CD4-positive, alpha-beta memory T cell (primary cell): ENCODE measurements around the gene PSMD2. TPM values are rescaled to one million over a fixed set of nuclear protein-coding genes. Genes with fewer than 3 reads are reported as not detected.

Experiments
- CTCF ChIA-PET: fragments of 350-600 bp; sonication (Branson Sonifier 250); formaldehyde crosslinking; loops from one replicate; lab custom pipeline; 2021; ENCODE audit warnings: inconsistent platforms; ENCODE audit not compliant: partially characterized antibody; lab: Charles Lee
- POLR2A ChIA-PET: fragments of 350-600 bp; sonication (Branson Sonifier 250); formaldehyde crosslinking; loops from one replicate; lab custom pipeline; 2021; ENCODE audit not compliant: partially characterized antibody; lab: Charles Lee
- DNase-seq, 5 donors: peaks; one replicate each; pipeline versions ENCODE4 v3.0.0 to v3.0.0-alpha.2; 2020 to 2022; ENCODE audit warnings: mixed read lengths in 1 of 5
- H3K27ac ChIP-seq: one replicate; pipeline ENCODE4 v1.7.0; 2013; ENCODE audit warnings: low read depth, low read length
- H3K27me3 ChIP-seq: 2 replicates; pipeline ENCODE4 v1.7.0; 2013; ENCODE audit warnings: mild to moderate bottlenecking, low read length, moderate library complexity; ENCODE audit not compliant: insufficient read depth
- H3K36me3 ChIP-seq: 2 replicates; pipeline ENCODE4 v1.7.0; 2013; ENCODE audit warnings: mild to moderate bottlenecking, low read length, moderate library complexity; ENCODE audit not compliant: insufficient read depth
- H3K4me1 ChIP-seq: 2 replicates; pipeline ENCODE4 v1.7.0; 2013; ENCODE audit warnings: mild to moderate bottlenecking, low read length, moderate library complexity; ENCODE audit not compliant: insufficient read depth
- H3K4me3 ChIP-seq, 2 donors: one replicate each; pipeline ENCODE4 v1.7.0; 2013; ENCODE audit warnings: low read length in 2 of 2, mild to moderate bottlenecking in 1 of 2
- H3K9me3 ChIP-seq, 2 donors: one replicate each; pipeline ENCODE4 v1.7.0; 2013; ENCODE audit warnings: low read length in 2 of 2, control low read depth in 1 of 2; ENCODE audit not compliant: control insufficient read depth in 1 of 2
- H3K27ac Mint-ChIP-seq, 7 donors: one replicate each; pipeline ENCODE4 v1.8.0; 2020 to 2021; ENCODE audit warnings: mixed read lengths in 7 of 7, mild to moderate bottlenecking in 6 of 7, inconsistent platforms in 3 of 7, moderate library complexity in 3 of 7
- H3K27me3 Mint-ChIP-seq, 2 donors: one replicate each; pipeline ENCODE4 v1.8.0; 2020 to 2021; ENCODE audit warnings: mixed read lengths in 2 of 2
- H3K36me3 Mint-ChIP-seq, 2 donors: one replicate each; pipeline ENCODE4 v1.8.0; 2020 to 2021; ENCODE audit warnings: mixed read lengths in 2 of 2, inconsistent platforms in 1 of 2, mild to moderate bottlenecking in 1 of 2
- H3K4me1 Mint-ChIP-seq, 4 donors: one replicate each; pipeline ENCODE4 v1.8.0; 2020 to 2021; ENCODE audit warnings: mixed read lengths in 4 of 4, mild to moderate bottlenecking in 1 of 4
- H3K4me3 Mint-ChIP-seq, 8 donors: one replicate each; pipeline ENCODE4 v1.8.0; 2020 to 2021; ENCODE audit warnings: mixed read lengths in 8 of 8, mild to moderate bottlenecking in 7 of 8, moderate library complexity in 6 of 8, inconsistent platforms in 3 of 8
- H3K9me3 Mint-ChIP-seq, 8 donors: one replicate each; pipeline ENCODE4 v1.8.0; 2020 to 2021; ENCODE audit warnings: mixed read lengths in 8 of 8, mild to moderate bottlenecking in 5 of 8, inconsistent platforms in 3 of 8, moderate library complexity in 1 of 8
- intact Hi-C: fragments of 100-400 bp; cut with micrococcal nuclease; formaldehyde crosslinking; loops from one replicate; pipeline ENCODE4 v1.15.1; 2023
- polyA plus RNA-seq, 2 donors: library from polyadenylated mRNA; unstranded; fragments of 300-500 nt; fragmentation: Illumina TruSeq; gene quantifications; one replicate each; pipeline ENCODE4 v1.2.3, GENCODE V29; 2021
- total RNA-seq, 2 experiments: library from RNA; stranded (reverse); gene quantifications; one replicate each; pipeline ENCODE4 v1.2.3, GENCODE V29; 2021

PSMD2 gene
- total and polyA plus RNA-seq, 4 experiments from 2014 or later: 148 to 298 (median 175) TPM

DNA sequence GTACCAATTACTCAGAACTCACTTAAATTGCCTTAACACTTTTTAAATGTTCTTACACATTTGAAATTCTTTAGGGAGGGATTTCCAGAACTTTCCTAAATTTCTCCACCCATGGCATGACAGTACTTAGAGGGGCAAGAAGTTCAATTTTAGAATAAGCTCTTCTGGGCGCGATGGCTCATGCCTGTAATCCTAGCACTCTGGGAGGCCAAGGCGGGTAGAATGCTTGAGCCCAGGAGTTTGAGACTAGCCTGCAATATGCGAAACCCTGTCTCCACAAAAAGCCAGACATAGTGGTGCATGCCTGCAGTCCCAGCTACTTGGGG, 49.0 kb downstream of the PSMD2 start:
- Histone ChIP-seq H3K4me1 (no peaks in the 10 kb centered on the region), H3K9me3 (no peaks in the 10 kb centered on the region), H3K4me3 (no peak overlapping the region), H3K36me3 (no peaks in the 10 kb centered on the region), H3K27ac (no peak overlapping the region), H3K27me3 (no peaks in the 10 kb centered on the region)
- ChIA-PET POLR2A (interaction anchor here (0.6 kb wide), 1 partner anchor 14 kb away, joined by 3 read pairs; the partner anchor contains the start of genes CLCN2 and POLR2H), CTCF (interaction anchor here (0.6 to 1.3 kb wide), 2 partner anchors 24 to 453 kb away, joined by 3 to 6 read pairs; no protein-coding TSS in a partner anchor)
- H3K9me3 Mint-ChIP-seq: no peaks in the 10 kb centered on the region
- no peaks in the 10 kb centered on the region for H3K27me3 Mint-ChIP-seq
- H3K4me1 Mint-ChIP-seq: peaks cover 0 to 3% (median 0%) of the 10 kb centered on the region in 4 donors
- no peak overlapping the region for H3K27ac Mint-ChIP-seq
- intact Hi-C loops: no loop called here
- DNase-seq: no peak
- H3K36me3 Mint-ChIP-seq: peaks cover 0 to 8% of the 10 kb centered on the region in 2 donors
- H3K4me3 Mint-ChIP-seq: no peak overlapping the region

DNA sequence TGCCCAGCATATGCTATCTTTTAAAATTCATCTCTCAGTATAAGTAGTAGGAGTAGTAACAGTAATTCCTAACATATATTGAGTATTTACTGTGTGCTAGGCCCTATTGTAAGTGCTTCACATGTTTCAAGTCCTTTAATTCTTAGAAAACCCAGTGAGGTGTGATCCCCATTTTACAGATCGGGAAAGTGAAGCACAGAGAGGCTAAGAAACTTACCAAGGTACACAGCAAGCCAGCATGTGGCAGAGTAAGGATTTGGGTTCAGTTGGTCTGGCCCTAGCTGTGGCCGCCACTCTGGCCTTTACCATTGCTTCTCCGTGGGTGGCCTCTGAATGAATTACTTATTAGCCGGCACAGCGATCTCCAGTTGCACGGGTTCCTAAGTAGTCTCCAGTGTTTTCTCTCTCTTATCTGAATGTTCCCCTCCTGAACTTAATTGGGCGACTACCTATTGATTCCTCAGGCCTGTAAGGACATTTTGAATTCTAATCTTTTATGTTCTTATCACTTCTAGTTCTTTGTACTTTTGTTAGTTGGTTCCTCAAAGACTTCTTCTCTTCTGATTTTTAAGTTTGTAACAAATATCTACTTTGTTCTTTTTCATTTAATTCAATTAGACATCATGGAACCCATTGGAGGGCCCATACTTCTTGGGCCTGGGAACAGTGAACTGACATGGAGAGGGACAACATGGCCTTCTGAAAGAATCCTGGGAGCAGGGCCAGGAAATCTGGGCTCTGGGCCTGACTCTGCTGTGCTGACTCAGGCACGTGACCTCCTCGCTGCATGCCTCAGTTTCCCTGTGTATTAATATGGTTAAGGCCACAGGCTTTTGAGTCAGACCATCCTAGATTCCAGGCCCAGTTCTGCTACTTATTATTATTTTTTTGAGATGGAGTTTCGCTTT, 50.8 kb downstream of the PSMD2 start:
- Mint-ChIP-seq H3K4me3 (no peak overlapping the region), H3K27ac (peak overlapping the region in 2 of 7 donors; percentile 36 to 72), H3K9me3 (no peaks in the 10 kb centered on the region), H3K4me1 (peaks cover 0 to 5% (median 2%) of the 10 kb centered on the region in 4 donors), H3K36me3 (peaks cover 0 to 6% of the 10 kb centered on the region in 2 donors), H3K27me3 (no peaks in the 10 kb centered on the region)
- DNase-seq: no peak
- intact Hi-C loops: loop anchor here (5.0 kb wide), 1 partner anchor 117 kb away; no protein-coding TSS in a partner anchor
- Histone ChIP-seq H3K36me3 (no peaks in the 10 kb centered on the region), H3K9me3 (no peaks in the 10 kb centered on the region), H3K4me1 (peaks cover 10% of the 10 kb centered on the region), H3K27ac (no peak overlapping the region), H3K27me3 (no peaks in the 10 kb centered on the region), H3K4me3 (no peak overlapping the region)
- POLR2A ChIA-PET: no interaction called here
- CTCF ChIA-PET: interaction anchor here (1.3 to 1.6 kb wide), 2 partner anchors 20 to 22 kb away, joined by 3 to 5 read pairs; no protein-coding TSS in a partner anchor

DNA sequence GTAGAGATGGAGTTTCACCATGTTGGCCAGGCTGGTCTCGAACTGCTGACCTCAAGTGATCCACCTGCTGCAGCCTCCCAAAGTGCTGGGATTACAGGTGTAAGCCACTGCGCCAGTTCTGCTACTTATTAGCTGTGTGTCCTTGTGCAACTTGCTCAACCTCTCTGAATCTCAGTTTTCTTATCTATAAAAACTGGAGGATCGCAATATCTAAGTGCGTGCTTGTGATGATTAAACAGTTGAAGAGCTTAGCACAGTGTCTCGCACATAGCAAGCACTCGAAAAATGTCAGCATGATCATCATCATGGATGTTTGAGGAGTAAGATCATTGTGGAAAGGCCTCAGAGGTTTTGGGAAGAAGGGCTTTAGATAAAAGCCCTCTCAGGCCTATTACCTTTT, 51.6 kb downstream of the PSMD2 start:
- H3K36me3 ChIP-seq: no peaks in the 10 kb centered on the region
- POLR2A ChIA-PET: no interaction called here
- CTCF ChIA-PET: interaction anchor here (0.9 to 2.3 kb wide), 4 partner anchors 20 to 191 kb away, joined by 3 to 12 read pairs (median 4); no protein-coding TSS in a partner anchor

DNA sequence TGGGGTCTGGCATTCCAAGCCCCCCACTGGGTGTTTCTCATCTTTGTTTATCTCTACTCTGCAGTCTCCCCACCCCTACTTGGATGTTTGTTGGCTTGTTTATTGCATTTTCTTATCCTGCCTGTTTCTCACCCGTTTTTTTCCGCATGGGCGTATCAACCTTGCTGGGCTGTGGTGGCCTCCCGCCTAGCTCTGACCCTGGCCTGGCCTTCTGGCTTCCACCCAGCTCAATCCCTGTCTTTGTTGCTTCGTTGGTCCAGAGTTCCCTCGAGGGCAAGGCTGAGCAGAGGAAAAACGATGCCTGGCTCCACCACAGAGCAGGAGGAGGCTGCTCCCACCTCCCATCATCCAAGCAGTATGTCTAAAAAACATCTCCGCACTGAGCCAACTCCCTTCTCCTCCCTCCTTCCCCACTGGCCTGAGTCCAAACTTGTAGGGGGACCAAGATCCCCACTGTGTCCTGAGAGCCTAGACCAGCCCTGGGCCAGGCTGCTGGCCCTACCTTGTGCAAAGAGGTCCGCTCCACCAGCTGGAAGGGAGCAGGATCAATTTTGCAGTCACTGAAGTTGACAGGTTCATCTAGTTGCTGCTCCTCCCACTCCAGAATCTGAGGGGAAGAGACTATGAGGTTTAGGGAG, 52.6 kb downstream of the PSMD2 start:
- intact Hi-C loops: loop anchor here (5.0 kb wide), 1 partner anchor 116 kb away; no protein-coding TSS in a partner anchor
- no peak for DNase-seq
- CTCF ChIA-PET: interaction anchor here (0.9 to 3.9 kb wide), 6 partner anchors 10 to 190 kb away, joined by 3 to 19 read pairs (median 8); partner anchors contain the start of genes CLCN2 and POLR2H

More for the DNA sequence above, 51.6 kb downstream of the PSMD2 start:
- Mint-ChIP-seq H3K27ac (peak overlapping the region in 1 of 7 donors; percentile 29), H3K36me3 (peaks cover 1 to 3% of the 10 kb centered on the region in 2 donors), H3K9me3 (no peaks in the 10 kb centered on the region), H3K27me3 (no peaks in the 10 kb centered on the region), H3K4me1 (peaks cover 0 to 5% (median under 1%) of the 10 kb centered on the region in 4 donors), H3K4me3 (no peak overlapping the region)
- H3K9me3 ChIP-seq: no peaks in the 10 kb centered on the region
- H3K27ac ChIP-seq: no peak overlapping the region
- no peak for DNase-seq
- H3K4me1 ChIP-seq: peaks cover 10% of the 10 kb centered on the region
- no peaks in the 10 kb centered on the region for H3K27me3 ChIP-seq
- intact Hi-C loops: loop anchor here (5.0 kb wide), 1 partner anchor 117 kb away; no protein-coding TSS in a partner anchor
- no peak overlapping the region for H3K4me3 ChIP-seq

DNA sequence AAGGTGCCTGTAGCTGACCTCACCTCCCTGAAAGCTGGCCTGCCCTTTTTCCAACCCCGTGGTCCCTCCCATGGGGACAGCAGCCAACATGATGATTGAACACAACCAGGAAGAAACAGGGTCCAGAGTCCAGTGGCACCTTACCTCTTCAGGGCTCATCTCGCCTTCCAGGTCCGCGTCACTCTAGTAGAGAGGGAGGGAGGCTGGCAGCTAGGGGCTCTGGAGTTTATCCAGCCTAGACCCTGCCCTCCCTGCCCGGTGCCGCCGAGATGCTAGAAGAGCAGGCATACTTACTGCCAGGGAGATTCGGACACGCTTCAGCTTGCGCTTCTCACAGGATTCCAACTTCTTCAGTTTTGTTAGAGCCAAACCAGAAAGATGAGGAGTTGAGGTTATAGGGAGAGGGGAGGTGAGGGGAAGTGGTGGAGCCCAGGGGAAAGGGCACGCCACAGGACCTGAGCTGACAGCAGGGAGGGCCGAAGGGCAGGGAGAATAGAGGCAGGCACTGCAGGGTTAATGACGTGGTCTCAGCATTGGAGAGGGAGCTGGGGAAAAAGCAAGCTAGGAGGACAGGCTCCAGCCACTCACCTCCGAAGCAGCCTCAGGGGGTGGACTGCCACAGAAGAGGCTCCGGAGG, 53.2 kb downstream of the PSMD2 start:
- Histone ChIP-seq H3K4me3 (no peak overlapping the region), H3K36me3 (no peaks in the 10 kb centered on the region), H3K27ac (no peak overlapping the region), H3K27me3 (no peaks in the 10 kb centered on the region), H3K9me3 (no peaks in the 10 kb centered on the region), H3K4me1 (peaks cover 10% of the 10 kb centered on the region)
- CTCF ChIA-PET: interaction anchor here (1.1 to 3.9 kb wide), 4 partner anchors 10 to 162 kb away, joined by 3 to 19 read pairs (median 11); partner anchors contain the start of genes CLCN2 and POLR2H
- Mint-ChIP-seq H3K9me3 (no peaks in the 10 kb centered on the region), H3K4me3 (no peak overlapping the region), H3K27ac (peak overlapping the region in 2 of 7 donors; percentile 29 to 46), H3K36me3 (peaks cover 0 to 3% of the 10 kb centered on the region in 2 donors), H3K4me1 (peaks cover 0 to 5% (median 0%) of the 10 kb centered on the region in 4 donors), H3K27me3 (no peaks in the 10 kb centered on the region)
- intact Hi-C loops: loop anchor here (5.0 kb wide), 1 partner anchor 115 kb away; no protein-coding TSS in a partner anchor
- POLR2A ChIA-PET: interaction anchor here (1.0 kb wide), 1 partner anchor 11 kb away, joined by 3 read pairs; no protein-coding TSS in a partner anchor
- no peak for DNase-seq

More for the DNA sequence above, 52.6 kb downstream of the PSMD2 start:
- peaks cover 10% of the 10 kb centered on the region for H3K4me1 ChIP-seq
- Mint-ChIP-seq H3K4me3 (no peak overlapping the region), H3K36me3 (peaks cover 0 to 3% of the 10 kb centered on the region in 2 donors), H3K9me3 (no peaks in the 10 kb centered on the region), H3K27me3 (no peaks in the 10 kb centered on the region), H3K27ac (peak overlapping the region in 1 of 7 donors; percentile 12), H3K4me1 (peaks cover 0 to 5% (median 0%) of the 10 kb centered on the region in 4 donors)
- H3K36me3 ChIP-seq: no peaks in the 10 kb centered on the region
- H3K9me3 ChIP-seq: no peaks in the 10 kb centered on the region
- H3K27ac ChIP-seq: no peak overlapping the region
- POLR2A ChIA-PET: interaction anchor here (1.0 kb wide), 1 partner anchor 12 kb away, joined by 3 read pairs; no protein-coding TSS in a partner anchor
- no peak overlapping the region for H3K4me3 ChIP-seq
- H3K27me3 ChIP-seq: no peaks in the 10 kb centered on the region

DNA sequence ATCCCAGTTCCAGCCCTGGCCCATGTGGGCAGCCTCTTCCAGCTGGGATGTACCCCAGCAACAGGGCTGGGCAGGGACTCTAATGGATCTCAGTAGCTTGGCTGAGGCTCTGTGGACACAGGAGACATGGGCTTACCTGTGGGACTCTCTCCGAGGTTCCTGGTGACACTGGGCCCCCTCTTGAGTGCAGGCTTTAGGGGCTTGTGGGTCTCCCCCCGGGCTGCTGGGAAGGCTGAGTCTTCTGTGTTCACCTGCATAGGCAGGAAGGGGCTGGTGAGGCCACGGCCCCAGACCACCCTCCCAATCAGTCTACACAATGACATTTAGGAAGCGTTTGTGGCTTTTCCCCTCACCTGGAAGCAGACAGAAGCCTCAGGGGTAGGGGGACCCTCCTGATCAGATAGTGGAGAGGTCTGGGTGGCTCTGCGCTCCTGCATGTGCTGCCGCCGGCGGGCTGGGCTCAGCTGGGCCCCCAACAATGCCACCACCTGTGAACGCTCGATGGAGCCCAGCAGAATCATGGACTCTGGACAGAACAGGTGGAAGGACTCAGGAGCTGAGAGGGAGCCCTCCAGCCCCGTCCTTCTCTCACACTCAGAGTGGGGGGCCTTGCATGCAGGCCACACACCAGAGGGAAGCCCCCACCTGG, 54.0 kb downstream of the PSMD2 start:
- no peak overlapping the region for H3K27ac ChIP-seq
- H3K4me3 ChIP-seq: no peak overlapping the region
- DNase-seq: no peak
- POLR2A ChIA-PET: interaction anchor here (0.9 to 1.3 kb wide), 2 partner anchors 9 to 11 kb away, joined by 3 read pairs; no protein-coding TSS in a partner anchor
- Mint-ChIP-seq H3K4me3 (no peak overlapping the region), H3K9me3 (no peaks in the 10 kb centered on the region), H3K36me3 (peaks cover 0 to 3% of the 10 kb centered on the region in 2 donors), H3K27ac (no peak overlapping the region), H3K4me1 (peaks cover 0 to 5% (median 0%) of the 10 kb centered on the region in 4 donors), H3K27me3 (no peaks in the 10 kb centered on the region)
- intact Hi-C loops: loop anchor here (5.0 kb wide), 1 partner anchor 114 kb away; no protein-coding TSS in a partner anchor
- CTCF ChIA-PET: interaction anchor here (0.7 to 4.4 kb wide), 18 partner anchors 9 to 457 kb away, joined by 3 to 32 read pairs (median 4); partner anchors contain the start of genes CLCN2, POLR2H and VWA5B2
- no peaks in the 10 kb centered on the region for H3K9me3 ChIP-seq
- H3K36me3 ChIP-seq: no peaks in the 10 kb centered on the region
- H3K27me3 ChIP-seq: no peaks in the 10 kb centered on the region
- H3K4me1 ChIP-seq: peaks cover 10% of the 10 kb centered on the region
